A549 (cell line): ENCODE results near the gene CACNA1D. TPM values are rescaled to one million over a fixed set of nuclear protein-coding genes. Genes with fewer than 3 reads are reported as not detected.
A peak's percentile ranks its signal among the peaks of the same experiment; 100 is the strongest.

ENCODE experiments used
- ATAC-seq, 2 experiments: fragments of 200-7000 bp in 1 of 2; fragments of >200 bp in 1 of 2; cut with Nextera tagmentation in 1 of 2; cut with Tn5 transposase in 1 of 2; 3 replicates each; pipeline versions ENCODE4 v1.8.0 to v1.9.1; 2018 to 2020; ENCODE audit warnings: mild to moderate bottlenecking in 1 of 2, moderate library complexity in 1 of 2
- CTCF ChIA-PET: fragments of 300-600 bp; sonication (Branson Sonifier 250); formaldehyde crosslinking; extraction: SDS; loops from one replicate; lab custom pipeline; 2021; ENCODE audit warnings: antibody characterized with exemption, inconsistent platforms; lab: Yijun Ruan, JAX
- POLR2A ChIA-PET: fragments of 350-600 bp; formaldehyde crosslinking; extraction: SDS; loops from one replicate; lab custom pipeline; 2021; ENCODE audit warnings: antibody characterized with exemption, inconsistent platforms; lab: Yijun Ruan, JAX
- DNase-seq, 2 experiments: peaks; one replicate each; pipeline versions ENCODE4 v3.0.0 to v3.0.0-alpha.2; 2011 to 2016; ENCODE audit warnings: low read depth in 1 of 2, low spot score in 1 of 2
- FAIRE-seq: peaks from 2 replicates; lab custom pipeline; 2011; peaks lifted over from hg19 to GRCh38; lab: Jason Lieb, UNC
- H3K27ac ChIP-seq, 2 experiments: fragments of >200 bp; sonication (Bioruptor Twin); formaldehyde crosslinking; 3 replicates each; pipeline ENCODE4 v1.5.1; 2016 to 2017
- H3K4me1 ChIP-seq: fragments of >200 bp; sonication (Bioruptor Twin); formaldehyde crosslinking; 3 replicates; pipeline ENCODE4 v1.6.1; 2016
- H3K4me2 ChIP-seq: fragments of >200 bp; sonication (Bioruptor Twin); formaldehyde crosslinking; 3 replicates; pipeline ENCODE4 v1.6.1; 2016
- H3K4me3 ChIP-seq: fragments of >200 bp; sonication (Bioruptor Twin); formaldehyde crosslinking; 3 replicates; pipeline ENCODE4 v1.5.1; 2016
- H3K9me3 ChIP-seq: fragments of >200 bp; sonication (Bioruptor Twin); formaldehyde crosslinking; 3 replicates; pipeline ENCODE4 v1.6.1; 2016
- BHLHE40 ChIP-seq: IDR thresholded peaks from 2 replicates; pipeline ENCODE4 v1.6.1; 2012; ENCODE audit warnings: low read depth, low read length, inconsistent platforms
- CBX2 ChIP-seq: fragments of 200-600 bp; sonication (generic); IDR thresholded peaks from 2 replicates; pipeline ENCODE4 v1.6.1; 2016; ENCODE audit warnings: low read depth, mild to moderate bottlenecking, borderline replicate concordance
- CEBPB ChIP-seq, 2 experiments: fragments of >200 bp in 1 of 2; sonication (Bioruptor Twin) in 1 of 2; formaldehyde crosslinking in 1 of 2; IDR thresholded peaks; 2 replicates each; pipeline ENCODE4 v1.6.1; 2012 to 2016
- FOXS1 ChIP-seq: fragments of 250-450 bp; sonication (Bioruptor Pico); IDR thresholded peaks from 2 replicates; pipeline ENCODE4 v1.5.0; 2020; ENCODE audit warnings: mild to moderate bottlenecking, moderate library complexity
- HOXB13 ChIP-seq: fragments of 250-450 bp; sonication (Bioruptor Pico); IDR thresholded peaks from 2 replicates; pipeline ENCODE4 v1.5.0; 2020; ENCODE audit warnings: low read depth, mild to moderate bottlenecking, moderate library complexity
- HOXB5 ChIP-seq: fragments of 250-450 bp; sonication (Bioruptor Pico); IDR thresholded peaks from 2 replicates; pipeline ENCODE4 v1.5.0; 2020; ENCODE audit warnings: mild to moderate bottlenecking, moderate library complexity
- KDM5A ChIP-seq: fragments of 200-600 bp; sonication (generic); IDR thresholded peaks from 2 replicates; pipeline ENCODE4 v1.6.1; 2016; ENCODE audit warnings: antibody characterized with exemption, mild to moderate bottlenecking
- MAZ ChIP-seq: fragments of 150-350 bp; IDR thresholded peaks from 2 replicates; pipeline ENCODE4 v1.6.1; 2014; ENCODE audit warnings: antibody characterized with exemption, low read depth, low read length, borderline replicate concordance
- NPAS2 ChIP-seq: fragments of 250-450 bp; sonication (Bioruptor Pico); IDR thresholded peaks from 2 replicates; pipeline ENCODE4 v1.8.0; 2022; ENCODE audit warnings: mild to moderate bottlenecking, moderate library complexity, borderline replicate concordance
- PHF8 ChIP-seq: fragments of 200-600 bp; sonication (generic); IDR thresholded peaks from 2 replicates; pipeline ENCODE4 v1.6.1; 2016; ENCODE audit warnings: low read depth, mild to moderate bottlenecking, antibody characterized with exemption, moderate library complexity, borderline replicate concordance
- POLR2A ChIP-seq: IDR thresholded peaks from 2 replicates; pipeline ENCODE4 v1.6.1; 2012; ENCODE audit warnings: mild to moderate bottlenecking, low read length
- POLR2AphosphoS2 ChIP-seq: conservative IDR thresholded peaks from 2 replicates; pipeline ENCODE4 v1.6.1; 2012; ENCODE audit warnings: low read length, improper control_type of control experiment, inconsistent platforms
- RAD21 ChIP-seq, 2 experiments: fragments of >200 bp in 1 of 2; sonication (Bioruptor Twin) in 1 of 2; formaldehyde crosslinking in 1 of 2; IDR thresholded peaks in 1 of 2; conservative IDR thresholded peaks in 1 of 2; 2 replicates in 1 of 2; 3 replicates in 1 of 2; pipeline ENCODE4 v1.6.1; 2012 to 2018; ENCODE audit warnings: inconsistent platforms in 1 of 2
- RNF2 ChIP-seq: fragments of 200-600 bp; sonication (generic); IDR thresholded peaks from 2 replicates; pipeline ENCODE4 v1.6.1; 2016; ENCODE audit warnings: low read depth, mild to moderate bottlenecking, antibody characterized with exemption, moderate library complexity, borderline replicate concordance
- SREBF2 ChIP-seq: fragments of 450-650 bp; IDR thresholded peaks from 2 replicates; pipeline ENCODE4 v1.6.1; 2014; ENCODE audit warnings: mild to moderate bottlenecking, moderate library complexity
- TFCP2L1 ChIP-seq: fragments of 250-450 bp; sonication (Bioruptor Pico); IDR thresholded peaks from 2 replicates; pipeline ENCODE4 v1.5.0; 2021; ENCODE audit warnings: mild to moderate bottlenecking
- ZFP36 ChIP-seq: fragments of 450-650 bp; IDR thresholded peaks from 2 replicates; pipeline ENCODE4 v1.6.1; 2014; ENCODE audit warnings: borderline replicate concordance; ENCODE audit not compliant: partially characterized antibody
- WGBS: methylation state at CpG from one replicate; pipeline ENCODE4 v1.1.6; 2017; ENCODE audit errors: missing lambda C conversion rate; 5-methylcytosine and 5-hydroxymethylcytosine counted together
- polyA minus RNA-seq: library from RNA; depleted of rRNA, polyadenylated mRNA; stranded (reverse); fragments of >200 nt; gene quantifications from 2 replicates; pipeline ENCODE4 v1.2.3, GENCODE V29; 2011; rRNA and poly(A)+ RNA removed
- polyA plus RNA-seq, 4 experiments: library from polyadenylated mRNA; depleted of rRNA in 3 of 4; stranded (reverse); fragments of >200 nt; fragmentation: RNase III in 1 of 4; extraction: RNeasy Plus Mini Kit Qiagen cat#74134 plus additional on column Dnase treatment in 1 of 4; gene quantifications; 2 replicates in 3 of 4; 3 replicates in 1 of 4; pipeline ENCODE4 v1.2.3, GENCODE V29; 2011 to 2017
- TF ChIP-seq, protein P1 (sequence below): IDR thresholded peaks from 2 replicates; pipeline ENCODE4 v1.6.1; 2012
- TF ChIP-seq, protein P2 (sequence below): fragments of >200 bp; sonication (Bioruptor Twin); formaldehyde crosslinking; IDR thresholded peaks from 3 replicates; pipeline ENCODE4 v1.6.1; 2016
- TF ChIP-seq, protein P3 (sequence below): fragments of >200 bp; sonication (Bioruptor Twin); formaldehyde crosslinking; IDR thresholded peaks from 2 replicates; pipeline ENCODE4 v1.6.1; 2016
- TF ChIP-seq, protein P4 (sequence below): fragments of 250-450 bp; sonication (Bioruptor Pico); IDR thresholded peaks from 2 replicates; pipeline ENCODE4 v1.5.0; 2020; ENCODE audit warnings: low read depth, mild to moderate bottlenecking, moderate library complexity
- TF ChIP-seq, protein P5 (sequence below): fragments of >200 bp; sonication (Bioruptor Twin); formaldehyde crosslinking; IDR thresholded peaks from 3 replicates; pipeline ENCODE4 v1.5.1; 2016
- TF ChIP-seq, protein P6 (sequence below): IDR thresholded peaks from 2 replicates; pipeline ENCODE4 v1.6.1; 2012

Gene CACNA1D
- 10.7 and 18.2 TPM in 2 replicates for polyA plus RNA-seq (2011; rRNA removed)
- 0.95 and 1.6 TPM in 2 replicates for polyA plus RNA-seq (2012; cell fraction: cytosol; rRNA removed)
- polyA plus RNA-seq (2012; cell fraction: nucleus; rRNA removed): 6.6 and 7.6 TPM in 2 replicates
- polyA plus RNA-seq (2017; fragmentation: RNase III; extraction: RNeasy Plus Mini Kit Qiagen cat#74134 plus additional on column Dnase treatment): 1.1 to 1.5 TPM (median 1.2 TPM) in 3 replicates
- 49.9 and 64.1 TPM in 2 replicates for polyA minus RNA-seq

DNA sequence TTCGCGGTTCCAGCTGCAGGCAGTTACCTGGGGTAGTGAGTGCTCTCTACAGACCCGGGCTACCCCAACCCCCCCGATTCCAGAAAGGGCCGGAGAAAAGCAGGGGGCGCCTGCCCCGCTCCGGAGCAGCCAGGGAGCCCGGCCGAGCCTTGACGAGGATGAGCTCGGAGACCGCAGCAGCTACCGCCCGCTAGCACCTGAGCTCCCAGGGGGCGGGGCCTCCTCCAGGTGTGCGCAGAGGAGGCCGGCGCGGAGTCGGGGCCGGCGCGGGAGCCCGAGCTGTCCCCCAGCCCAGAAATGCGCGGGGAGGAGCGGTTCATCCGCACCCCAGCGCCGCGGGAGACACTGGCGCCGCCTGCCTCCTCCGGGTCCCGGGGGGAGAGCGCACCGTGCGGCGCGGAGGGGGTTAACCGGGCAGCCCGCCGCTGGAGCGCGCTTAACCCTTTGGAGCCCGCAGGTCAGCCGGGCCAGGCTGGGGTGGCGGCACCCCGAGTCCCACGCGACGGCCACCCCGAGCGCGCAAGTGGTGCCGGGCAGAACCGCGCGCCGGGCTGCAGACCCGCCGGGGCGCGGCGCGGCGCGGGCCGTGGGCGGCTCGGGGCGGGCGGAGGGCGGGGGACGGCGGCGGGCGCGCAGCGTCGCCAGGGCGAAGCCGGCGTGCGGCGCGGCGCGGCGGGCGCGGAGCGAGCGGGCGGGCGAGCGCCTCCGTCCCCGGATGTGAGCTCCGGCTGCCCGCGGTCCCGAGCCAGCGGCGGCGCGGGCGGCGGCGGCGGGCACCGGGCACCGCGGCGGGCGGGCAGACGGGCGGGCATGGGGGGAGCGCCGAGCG lies at the start of gene CACNA1D:
Gene CACNA1D (plus strand): TSS at position 649 of the 829 bp plus-strand sequence. CDS start 556 bp downstream, outside the sequence.
- H3K4me3 ChIP-seq: peak within 1 kb of the TSS; percentile 64
- FAIRE-seq: no peak
- no peak for TF ChIP-seq CEBPB (IDR thresholded peaks at IDR 0.05)
- no peak for TF ChIP-seq RAD21 (conservative IDR thresholded peaks at IDR 0.05 in 1 of 2, IDR thresholded peaks at IDR 0.05 in 1 of 2)
- TF ChIP-seq, protein P1, sequence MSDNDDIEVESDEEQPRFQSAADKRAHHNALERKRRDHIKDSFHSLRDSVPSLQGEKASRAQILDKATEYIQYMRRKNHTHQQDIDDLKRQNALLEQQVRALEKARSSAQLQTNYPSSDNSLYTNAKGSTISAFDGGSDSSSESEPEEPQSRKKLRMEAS: 0 out of 2 replicates have a peak, but pooled peaks have one; percentile 24
- no peak for TF ChIP-seq FOXS1 (CRISPR knock-in tag)
- no peak for TF ChIP-seq NPAS2 (CRISPR knock-in tag)
- TF ChIP-seq POLR2AphosphoS2: no peak
- TF ChIP-seq HOXB13 (CRISPR knock-in tag): no peak
- TF ChIP-seq CBX2: no peak
- TF ChIP-seq, all 56 proteins: peak for 1
- Histone ChIP-seq H3K9me3 (no peaks in the 10 kb centered on the region), H3K27ac (peak within 1 kb of the TSS; percentile 80 to 88), H3K4me2 (peak within 1 kb of the TSS; percentile 88), H3K4me1 (peaks cover 32% of the 10 kb centered on the region)
- ChIA-PET POLR2A (no interaction called here), CTCF (interaction anchor here (0.8 kb wide), 1 partner anchor 8 kb away, joined by 3 read pairs; no protein-coding TSS in a partner anchor)
- no peak for DNase-seq
- WGBS: 3% methylated on average over 15 of the region's 122 CpGs
- ATAC-seq: peak; percentile 72 to 86

DNA sequence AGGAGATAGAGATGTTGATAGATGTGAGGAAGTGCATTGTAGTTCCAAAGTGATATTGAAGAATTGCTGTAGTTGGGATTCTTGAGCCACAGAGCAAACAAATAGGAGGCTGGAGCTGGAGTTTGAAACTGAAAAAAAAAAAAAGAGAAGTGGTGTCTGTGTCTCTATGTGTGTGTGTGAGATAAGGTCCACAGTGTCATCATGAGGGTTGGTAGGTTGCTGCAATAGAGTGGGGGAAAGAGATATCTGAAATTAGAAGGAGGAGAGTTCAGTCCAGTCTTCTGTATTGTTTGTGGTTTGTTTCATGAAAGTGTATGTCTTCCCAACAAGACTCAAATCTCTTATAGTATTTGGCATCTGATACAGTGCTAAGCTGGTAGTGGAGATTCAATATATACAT lies 37.3 kb upstream of the CACNA1D start:
- FAIRE-seq: no peak
- ChIA-PET POLR2A (no interaction called here), CTCF (no interaction called here)
- H3K4me2 ChIP-seq: no peak overlapping the region
- no peaks in the 10 kb centered on the region for H3K9me3 ChIP-seq
- H3K4me3 ChIP-seq: no peak overlapping the region
- no peak for DNase-seq
- no peak overlapping the region for H3K27ac ChIP-seq
- no peaks in the 10 kb centered on the region for H3K4me1 ChIP-seq
- TF ChIP-seq MAZ (no peak), POLR2A (no peak), SREBF2 (no peak), PHF8 (no peak), CEBPB (IDR thresholded peaks at IDR 0.05) (no peak), POLR2AphosphoS2 (no peak)
- TF ChIP-seq, protein P2, sequence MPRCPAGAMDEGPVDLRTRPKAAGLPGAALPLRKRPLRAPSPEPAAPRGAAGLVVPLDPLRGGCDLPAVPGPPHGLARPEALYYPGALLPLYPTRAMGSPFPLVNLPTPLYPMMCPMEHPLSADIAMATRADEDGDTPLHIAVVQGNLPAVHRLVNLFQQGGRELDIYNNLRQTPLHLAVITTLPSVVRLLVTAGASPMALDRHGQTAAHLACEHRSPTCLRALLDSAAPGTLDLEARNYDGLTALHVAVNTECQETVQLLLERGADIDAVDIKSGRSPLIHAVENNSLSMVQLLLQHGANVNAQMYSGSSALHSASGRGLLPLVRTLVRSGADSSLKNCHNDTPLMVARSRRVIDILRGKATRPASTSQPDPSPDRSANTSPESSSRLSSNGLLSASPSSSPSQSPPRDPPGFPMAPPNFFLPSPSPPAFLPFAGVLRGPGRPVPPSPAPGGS: no peak
- TF ChIP-seq, protein P3, sequence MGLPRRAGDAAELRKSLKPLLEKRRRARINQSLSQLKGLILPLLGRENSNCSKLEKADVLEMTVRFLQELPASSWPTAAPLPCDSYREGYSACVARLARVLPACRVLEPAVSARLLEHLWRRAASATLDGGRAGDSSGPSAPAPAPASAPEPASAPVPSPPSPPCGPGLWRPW: no peak
- TF ChIP-seq, protein P4, sequence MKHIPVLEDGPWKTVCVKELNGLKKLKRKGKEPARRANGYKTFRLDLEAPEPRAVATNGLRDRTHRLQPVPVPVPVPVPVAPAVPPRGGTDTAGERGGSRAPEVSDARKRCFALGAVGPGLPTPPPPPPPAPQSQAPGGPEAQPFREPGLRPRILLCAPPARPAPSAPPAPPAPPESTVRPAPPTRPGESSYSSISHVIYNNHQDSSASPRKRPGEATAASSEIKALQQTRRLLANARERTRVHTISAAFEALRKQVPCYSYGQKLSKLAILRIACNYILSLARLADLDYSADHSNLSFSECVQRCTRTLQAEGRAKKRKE (CRISPR knock-in tag): no peak
- ATAC-seq: no peak

DNA sequence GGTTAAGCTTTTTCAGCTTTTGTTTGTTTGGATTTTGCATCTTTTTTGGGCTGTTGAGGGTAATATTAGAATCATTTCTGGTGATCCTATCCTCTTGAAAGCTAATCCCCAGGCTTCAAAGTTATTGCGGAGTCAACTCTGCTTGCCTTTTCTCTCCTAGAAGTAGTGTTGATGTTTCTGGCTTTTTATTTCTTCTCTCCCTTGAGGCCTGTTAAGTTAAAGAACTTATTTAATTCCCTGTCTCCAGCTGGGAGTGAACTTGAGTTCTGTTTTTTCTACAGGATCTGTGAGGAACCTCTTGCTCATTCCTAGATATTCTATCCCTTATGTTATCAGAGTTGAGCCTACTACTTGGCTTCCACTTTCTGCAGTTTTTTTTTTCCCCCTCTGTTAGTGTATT lies 34.1 kb upstream of the CACNA1D start:
- Histone ChIP-seq H3K27ac (no peak overlapping the region), H3K4me2 (no peak overlapping the region), H3K4me1 (peaks cover 12% of the 10 kb centered on the region; the same call in 2 of the 3 replicates), H3K4me3 (no peak overlapping the region), H3K9me3 (no peaks in the 10 kb centered on the region)
- ChIA-PET CTCF (interaction anchor here (1.1 to 1.6 kb wide), 2 partner anchors 31 to 153 kb away, joined by 3 read pairs; no protein-coding TSS in a partner anchor), POLR2A (no interaction called here)
- DNase-seq (no peak), FAIRE-seq (no peak), ATAC-seq (no peak)
- 76% methylated on average over 1 of the region's 1 CpG for WGBS
- TF ChIP-seq, protein P4 (CRISPR knock-in tag): no peak
- no peak for TF ChIP-seq ZFP36
- no peak for TF ChIP-seq SREBF2
- no peak for TF ChIP-seq HOXB5 (CRISPR knock-in tag)
- TF ChIP-seq TFCP2L1 (CRISPR knock-in tag): no peak
- TF ChIP-seq KDM5A: no peak
- TF ChIP-seq, protein P5, sequence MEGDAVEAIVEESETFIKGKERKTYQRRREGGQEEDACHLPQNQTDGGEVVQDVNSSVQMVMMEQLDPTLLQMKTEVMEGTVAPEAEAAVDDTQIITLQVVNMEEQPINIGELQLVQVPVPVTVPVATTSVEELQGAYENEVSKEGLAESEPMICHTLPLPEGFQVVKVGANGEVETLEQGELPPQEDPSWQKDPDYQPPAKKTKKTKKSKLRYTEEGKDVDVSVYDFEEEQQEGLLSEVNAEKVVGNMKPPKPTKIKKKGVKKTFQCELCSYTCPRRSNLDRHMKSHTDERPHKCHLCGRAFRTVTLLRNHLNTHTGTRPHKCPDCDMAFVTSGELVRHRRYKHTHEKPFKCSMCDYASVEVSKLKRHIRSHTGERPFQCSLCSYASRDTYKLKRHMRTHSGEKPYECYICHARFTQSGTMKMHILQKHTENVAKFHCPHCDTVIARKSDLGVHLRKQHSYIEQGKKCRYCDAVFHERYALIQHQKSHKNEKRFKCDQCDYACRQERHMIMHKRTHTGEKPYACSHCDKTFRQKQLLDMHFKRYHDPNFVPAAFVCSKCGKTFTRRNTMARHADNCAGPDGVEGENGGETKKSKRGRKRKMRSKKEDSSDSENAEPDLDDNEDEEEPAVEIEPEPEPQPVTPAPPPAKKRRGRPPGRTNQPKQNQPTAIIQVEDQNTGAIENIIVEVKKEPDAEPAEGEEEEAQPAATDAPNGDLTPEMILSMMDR: no peak
- no peak for TF ChIP-seq CBX2
- TF ChIP-seq, protein P6, sequence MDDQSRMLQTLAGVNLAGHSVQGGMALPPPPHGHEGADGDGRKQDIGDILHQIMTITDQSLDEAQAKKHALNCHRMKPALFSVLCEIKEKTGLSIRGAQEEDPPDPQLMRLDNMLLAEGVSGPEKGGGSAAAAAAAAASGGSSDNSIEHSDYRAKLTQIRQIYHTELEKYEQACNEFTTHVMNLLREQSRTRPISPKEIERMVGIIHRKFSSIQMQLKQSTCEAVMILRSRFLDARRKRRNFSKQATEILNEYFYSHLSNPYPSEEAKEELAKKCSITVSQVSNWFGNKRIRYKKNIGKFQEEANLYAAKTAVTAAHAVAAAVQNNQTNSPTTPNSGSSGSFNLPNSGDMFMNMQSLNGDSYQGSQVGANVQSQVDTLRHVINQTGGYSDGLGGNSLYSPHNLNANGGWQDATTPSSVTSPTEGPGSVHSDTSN: no peak
- no peak for TF ChIP-seq NPAS2 (CRISPR knock-in tag)
- TF ChIP-seq BHLHE40: no peak
- TF ChIP-seq, protein P3: no peak
- TF ChIP-seq RNF2: no peak
- TF ChIP-seq FOXS1 (CRISPR knock-in tag): no peak
